ENCODE data around the gene KLK11. TPM values are rescaled to one million over a fixed set of nuclear protein-coding genes. Genes with fewer than 3 reads are reported as not detected.
"Not testable (repeated sequence)": the region's sequence is repeated elsewhere in the genome, so short reads cannot be mapped to it uniquely, and the experiment has no call there.

KLK11 gene
- total RNA-seq, 2 donors from 2014 or later: not detected

DNA sequence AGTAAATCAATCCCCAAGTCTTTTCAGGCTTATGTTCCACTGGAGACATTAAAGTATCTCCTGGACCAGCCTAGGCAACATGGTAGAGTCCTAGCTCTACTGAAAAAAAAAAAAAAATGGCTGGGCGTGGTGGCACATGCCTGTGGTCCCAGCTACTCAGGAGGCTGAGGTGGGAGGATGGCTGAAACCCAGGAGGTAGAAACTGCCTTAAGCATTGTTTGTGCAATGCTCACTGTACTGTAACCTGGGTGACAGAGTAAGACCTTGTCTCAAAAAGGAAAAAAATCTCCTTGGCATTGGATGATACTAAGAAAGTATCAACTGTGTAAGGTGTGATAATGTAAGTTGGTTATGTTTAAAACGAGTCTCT lies 33.8 kb downstream of the KLK11 start:
- Mint-ChIP-seq H3K27me3 (peaks cover 28% of the 10 kb centered on the region), H3K4me3 (no peak overlapping the region), H3K36me3 (ENCODE audit: low read depth) (no peaks in the 10 kb centered on the region), H3K4me1 (no peaks in the 10 kb centered on the region), H3K27ac (no peak overlapping the region)
- no peaks in the 10 kb centered on the region for H3K9me3 ChIP-seq (ENCODE audit: control insufficient read depth, low read length, poor library complexity, severe bottlenecking)
- ATAC-seq (no peak), DNase-seq (no peak)

DNA sequence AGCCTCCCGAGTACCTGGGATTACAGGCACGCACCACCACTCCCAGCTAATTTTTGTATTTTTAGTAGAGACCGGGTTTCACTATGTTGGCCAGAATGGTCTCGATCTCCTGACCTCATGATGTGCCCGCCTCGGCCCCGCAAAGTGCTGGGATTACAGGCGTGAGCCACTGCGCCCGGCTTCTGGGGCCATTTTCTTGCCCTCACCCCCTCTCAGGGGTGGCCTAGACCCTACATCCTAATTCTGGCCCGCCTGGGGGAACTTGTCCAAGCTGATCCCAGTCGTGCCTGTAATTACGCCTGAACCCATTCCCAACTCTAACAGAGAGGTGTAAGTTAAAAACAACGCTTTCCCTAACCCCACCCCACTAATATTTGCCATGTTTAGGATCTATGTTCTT lies 42.0 kb downstream of the KLK11 start:
- peaks cover 44% of the 10 kb centered on the region for H3K27me3 Mint-ChIP-seq
- H3K27ac Mint-ChIP-seq; DNase-seq; H3K4me1 Mint-ChIP-seq; H3K4me3 Mint-ChIP-seq; H3K36me3 Mint-ChIP-seq (ENCODE audit: low read depth); ATAC-seq; H3K9me3 ChIP-seq (ENCODE audit: control insufficient read depth, low read length, poor library complexity, severe bottlenecking): not testable (repeated sequence)

GRCh38 chr19:50983625-50984292 lies 42.7 kb downstream of the KLK11 start, which contains the start of gene KLK7:
TSS of gene KLK7 (minus strand) at chr19:50983917. CDS start at chr19:50982399, 1,518 bp downstream.
- ATAC-seq (no peak), DNase-seq (no peak)
- Mint-ChIP-seq H3K27ac (no peak within 1 kb of the TSS), H3K4me3 (no peak within 1 kb of the TSS), H3K4me1 (peaks cover 2% of the 10 kb centered on the region), H3K36me3 (ENCODE audit: low read depth) (peaks cover 7% of the 10 kb centered on the region), H3K27me3 (peaks cover 47% of the 10 kb centered on the region)
- no peaks in the 10 kb centered on the region for H3K9me3 ChIP-seq (ENCODE audit: control insufficient read depth, low read length, poor library complexity, severe bottlenecking)

DNA sequence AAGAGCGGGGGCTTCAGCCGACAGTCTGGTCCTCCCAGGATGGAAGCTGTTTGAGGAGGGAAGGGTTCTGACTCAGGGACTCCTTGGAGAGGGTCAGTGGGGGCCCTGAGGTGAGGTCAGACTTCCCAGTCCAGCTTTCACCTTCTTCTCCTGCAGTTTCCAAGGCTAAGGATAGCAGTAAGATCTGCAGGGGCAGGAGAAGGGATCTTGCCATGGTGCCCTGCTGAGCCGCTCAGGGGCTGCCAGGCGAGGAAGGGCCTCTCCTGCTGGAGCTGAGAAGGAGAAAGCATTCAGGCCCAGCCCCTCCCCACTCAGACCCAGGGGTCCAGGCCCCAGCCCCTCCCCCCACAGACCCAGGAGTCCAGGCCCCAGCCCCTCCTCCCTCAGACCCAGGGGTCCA lies 44.2 kb downstream of the KLK11 start:
- no peak for DNase-seq
- ATAC-seq: no peak
- Mint-ChIP-seq H3K27ac (no peak overlapping the region), H3K4me1 (peaks cover 7% of the 10 kb centered on the region), H3K36me3 (ENCODE audit: low read depth) (peaks cover 10% of the 10 kb centered on the region), H3K4me3 (no peak overlapping the region), H3K27me3 (peaks cover 57% of the 10 kb centered on the region)
- no peaks in the 10 kb centered on the region for H3K9me3 ChIP-seq (ENCODE audit: control insufficient read depth, low read length, poor library complexity, severe bottlenecking)

DNA sequence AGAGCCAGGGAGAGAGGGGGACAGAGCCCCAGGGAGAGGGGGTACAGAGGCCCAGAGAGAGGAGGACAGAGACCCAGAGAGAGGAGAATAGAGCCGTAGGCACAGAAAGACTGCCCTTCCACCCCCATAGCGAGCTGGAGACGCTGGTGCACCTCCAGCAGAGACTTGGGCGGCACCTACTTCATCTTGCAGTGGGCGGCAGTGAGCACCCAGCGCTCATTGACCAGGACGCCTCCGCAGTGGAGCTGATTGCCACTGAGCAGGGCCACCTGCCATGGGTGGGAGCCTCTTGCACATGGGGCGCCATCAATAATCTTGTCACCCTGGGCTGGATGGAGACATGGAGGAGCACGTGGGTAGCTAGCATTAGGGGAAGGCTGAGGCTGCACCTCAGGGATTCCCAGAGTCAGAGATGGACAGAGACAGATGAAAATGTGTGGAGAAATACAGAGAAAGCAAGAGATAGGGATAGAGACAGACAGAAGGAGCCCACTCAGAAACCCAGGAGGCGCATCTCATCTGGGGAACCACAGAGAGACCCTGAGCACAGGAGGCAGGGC lies 44.7 kb downstream of the KLK11 start:
- peaks cover 7% of the 10 kb centered on the region for H3K4me1 Mint-ChIP-seq
- peaks cover 10% of the 10 kb centered on the region for H3K36me3 Mint-ChIP-seq (ENCODE audit: low read depth)
- H3K27ac Mint-ChIP-seq: no peak overlapping the region
- H3K27me3 Mint-ChIP-seq: peaks cover 62% of the 10 kb centered on the region
- no peaks in the 10 kb centered on the region for H3K9me3 ChIP-seq (ENCODE audit: control insufficient read depth, low read length, poor library complexity, severe bottlenecking)
- no peak for DNase-seq
- ATAC-seq: no peak
- no peak overlapping the region for H3K4me3 Mint-ChIP-seq

GRCh38 chr19:50980208-50980607 lies 46.2 kb downstream of the KLK11 start:
- Mint-ChIP-seq H3K4me1 (peaks cover 7% of the 10 kb centered on the region), H3K36me3 (ENCODE audit: low read depth) (peaks cover 10% of the 10 kb centered on the region), H3K27me3 (peaks cover 66% of the 10 kb centered on the region), H3K4me3 (no peak overlapping the region), H3K27ac (no peak overlapping the region)
- ATAC-seq: no peak
- no peaks in the 10 kb centered on the region for H3K9me3 ChIP-seq (ENCODE audit: control insufficient read depth, low read length, poor library complexity, severe bottlenecking)
- no peak for DNase-seq

GRCh38 chr19:50979758-50980157 lies 46.7 kb downstream of the KLK11 start:
- no peak for DNase-seq
- H3K4me1 Mint-ChIP-seq: peaks cover 7% of the 10 kb centered on the region
- H3K27me3 Mint-ChIP-seq: peaks cover 66% of the 10 kb centered on the region
- H3K27ac Mint-ChIP-seq: no peak overlapping the region
- H3K36me3 Mint-ChIP-seq (ENCODE audit: low read depth): peaks cover 10% of the 10 kb centered on the region
- no peak for ATAC-seq
- no peaks in the 10 kb centered on the region for H3K9me3 ChIP-seq (ENCODE audit: control insufficient read depth, low read length, poor library complexity, severe bottlenecking)
- no peak overlapping the region for H3K4me3 Mint-ChIP-seq

- H3K36me3 Mint-ChIP-seq (ENCODE audit: low read depth): peaks cover 10% of the 10 kb centered on the region
- no peak for DNase-seq
- H3K4me1 Mint-ChIP-seq: peaks cover 7% of the 10 kb centered on the region
- no peak overlapping the region for H3K4me3 Mint-ChIP-seq
- ATAC-seq: no peak
- H3K9me3 ChIP-seq (ENCODE audit: control insufficient read depth, low read length, poor library complexity, severe bottlenecking): no peaks in the 10 kb centered on the region
- H3K27ac Mint-ChIP-seq: no peak overlapping the region
- peaks cover 65% of the 10 kb centered on the region for H3K27me3 Mint-ChIP-seq
Observed at GRCh38 chr19:50978772-50979390, 47.5 kb downstream of the KLK11 start.

DNA sequence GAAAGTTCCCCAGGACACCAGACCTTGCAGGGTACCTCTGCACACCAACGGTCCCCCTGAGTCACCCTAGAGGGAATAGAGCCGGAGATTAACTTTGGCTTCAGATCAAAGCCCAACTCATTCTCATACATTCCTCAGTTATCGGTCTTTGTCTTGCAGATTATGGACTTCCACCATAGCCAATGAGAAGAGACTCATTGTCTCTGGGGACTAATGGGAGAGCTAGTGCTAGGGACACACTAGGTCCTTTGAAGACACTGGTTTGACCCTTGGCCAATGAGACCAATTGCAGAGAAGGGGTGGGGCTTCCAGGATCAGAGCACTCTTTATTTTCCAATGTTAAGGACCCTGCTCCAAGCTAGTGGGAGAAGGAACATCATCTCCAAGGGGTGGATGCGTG lies 48.8 kb downstream of the KLK11 start:
- Mint-ChIP-seq H3K4me1 (peaks cover 7% of the 10 kb centered on the region), H3K4me3 (no peak overlapping the region), H3K27me3 (peaks cover 75% of the 10 kb centered on the region), H3K27ac (no peak overlapping the region), H3K36me3 (ENCODE audit: low read depth) (peaks cover 10% of the 10 kb centered on the region)
- ATAC-seq (no peak), DNase-seq (no peak)
- no peaks in the 10 kb centered on the region for H3K9me3 ChIP-seq (ENCODE audit: control insufficient read depth, low read length, poor library complexity, severe bottlenecking)

DNA sequence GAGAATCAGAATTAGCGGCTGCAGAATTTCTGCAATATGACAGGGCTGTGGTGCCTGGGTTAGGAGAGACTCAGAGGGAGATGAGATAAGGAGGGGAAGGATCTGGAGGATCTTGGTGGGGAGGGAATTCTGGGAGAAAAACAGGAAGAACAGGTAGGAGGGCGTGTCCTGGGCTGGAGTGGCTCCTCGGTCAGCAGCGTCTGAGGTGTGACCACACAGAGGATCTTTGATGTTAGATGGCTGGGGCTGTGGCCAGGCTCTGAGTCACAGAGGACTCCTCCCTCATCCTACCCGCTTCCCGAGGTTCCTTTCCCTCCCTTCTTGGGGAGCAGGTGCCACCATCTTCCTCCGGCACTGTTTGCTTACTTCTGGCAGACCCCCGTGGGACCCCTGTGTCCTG lies 50.6 kb downstream of the KLK11 start:
- Mint-ChIP-seq H3K36me3 (ENCODE audit: low read depth) (peaks cover 7% of the 10 kb centered on the region), H3K27ac (no peak overlapping the region), H3K4me1 (peaks cover 7% of the 10 kb centered on the region), H3K27me3 (peaks cover 75% of the 10 kb centered on the region), H3K4me3 (no peak overlapping the region)
- no peak for DNase-seq
- ATAC-seq: no peak
- no peaks in the 10 kb centered on the region for H3K9me3 ChIP-seq (ENCODE audit: control insufficient read depth, low read length, poor library complexity, severe bottlenecking)

DNA sequence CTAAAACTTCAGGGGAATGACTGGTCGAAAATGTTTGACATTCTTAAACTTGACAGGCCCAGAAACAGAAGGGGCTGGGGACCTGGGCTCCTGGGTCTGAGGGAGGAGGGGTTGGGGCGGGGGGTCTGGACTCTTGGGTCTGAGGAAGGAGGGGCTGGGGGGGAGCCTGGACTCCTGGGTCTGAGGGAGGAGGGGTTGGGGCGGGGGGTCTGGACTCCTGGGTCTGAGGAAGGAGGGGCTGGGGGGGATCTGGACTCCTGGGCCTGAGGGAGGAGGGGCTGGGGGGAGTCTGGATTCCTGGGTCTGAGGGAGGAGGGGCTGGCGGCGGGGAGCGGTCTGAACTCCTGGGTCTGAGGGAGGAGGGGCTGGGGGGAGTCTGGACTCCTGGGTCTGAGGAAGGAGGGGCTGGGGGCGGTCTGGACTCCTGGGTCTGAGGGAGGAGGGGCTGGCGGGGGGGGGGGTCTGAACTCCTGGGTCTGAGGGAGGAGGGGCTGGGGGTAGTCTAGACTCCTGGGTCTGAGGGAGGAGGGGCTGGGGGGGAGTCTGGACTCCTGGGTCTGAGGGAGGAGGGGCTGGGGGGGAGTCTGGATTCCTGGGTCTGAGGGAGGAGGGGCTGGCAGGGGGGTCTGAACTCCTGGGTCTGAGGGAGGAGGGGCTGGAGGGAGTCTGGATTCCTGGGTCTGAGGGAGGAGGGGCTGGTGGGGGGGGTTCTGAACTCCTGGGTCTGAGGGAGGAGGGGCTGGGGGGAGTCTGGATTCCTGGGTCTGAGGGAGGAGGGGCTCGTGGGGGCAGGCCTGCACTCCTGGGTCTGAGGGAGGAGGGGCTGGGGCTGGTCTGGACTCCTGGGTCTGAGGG lies 51.5 kb downstream of the KLK11 start:
- H3K27ac Mint-ChIP-seq: no peak overlapping the region
- ATAC-seq (no peak), DNase-seq (no peak)
- peaks cover 5% of the 10 kb centered on the region for H3K36me3 Mint-ChIP-seq (ENCODE audit: low read depth)
- no peaks in the 10 kb centered on the region for H3K9me3 ChIP-seq (ENCODE audit: control insufficient read depth, low read length, poor library complexity, severe bottlenecking)
- no peak overlapping the region for H3K4me3 Mint-ChIP-seq
- peaks cover 76% of the 10 kb centered on the region for H3K27me3 Mint-ChIP-seq
- peaks cover 9% of the 10 kb centered on the region for H3K4me1 Mint-ChIP-seq

- peaks cover 61% of the 10 kb centered on the region for H3K27me3 Mint-ChIP-seq
- ATAC-seq (no peak), DNase-seq (no peak)
- H3K9me3 ChIP-seq (ENCODE audit: control insufficient read depth, low read length, poor library complexity, severe bottlenecking): no peaks in the 10 kb centered on the region
- H3K36me3 Mint-ChIP-seq (ENCODE audit: low read depth): peaks cover 3% of the 10 kb centered on the region
- H3K4me1 Mint-ChIP-seq: peaks cover 2% of the 10 kb centered on the region
- no peak overlapping the region for H3K4me3 Mint-ChIP-seq
- H3K27ac Mint-ChIP-seq: no peak overlapping the region
Observed at GRCh38 chr19:50972795-50973376, 53.5 kb downstream of the KLK11 start.

Data from T-helper 17 cell (primary cell).